Ovary (tissue), 9 donors: Measurements from ENCODE around the gene PKM. TPM values are rescaled to one million over a fixed set of nuclear protein-coding genes. Genes with fewer than 3 reads are reported as not detected.

Experiments
- DNase-seq, 5 donors: peaks; one replicate each; pipeline ENCODE4 v3.0.0-alpha.2; 2019 to 2020
- H3K27ac ChIP-seq, 2 donors: fragments of 200-600 bp; one replicate each; pipeline versions ENCODE4 v1.5.1 to v1.8.0; 2019 to 2022
- H3K27me3 ChIP-seq: fragments of 200-600 bp; one replicate; pipeline ENCODE4 v1.8.0; 2022
- H3K36me3 ChIP-seq: fragments of 200-600 bp; sonication (generic); one replicate; pipeline ENCODE4 v1.5.1; 2019
- H3K4me1 ChIP-seq: one replicate; pipeline ENCODE4 v1.8.1; 2013; ENCODE audit warnings: mild to moderate bottlenecking, moderate library complexity; ENCODE audit not compliant: insufficient read depth
- H3K4me3 ChIP-seq: fragments of 200-600 bp; sonication (generic); one replicate; pipeline ENCODE4 v1.5.1; 2017
- H3K9me3 ChIP-seq, 2 donors: fragments of 200-600 bp in 1 of 2; sonication (generic) in 1 of 2; one replicate each; pipeline versions ENCODE4 v1.5.1 to v1.8.1; 2013 to 2019; ENCODE audit warnings: mild to moderate bottlenecking in 1 of 2, moderate library complexity in 1 of 2
- CTCF ChIP-seq, 3 donors: fragments of 450-650 bp in 2 of 3; fragments of 200-600 bp in 1 of 3; IDR thresholded peaks; one replicate each; pipeline versions ENCODE4 v1.5.1 to v1.8.0; 2016 to 2022; ENCODE audit warnings: antibody characterized with exemption in 3 of 3, mild to moderate bottlenecking in 1 of 3
- EP300 ChIP-seq: sonication (generic); formaldehyde crosslinking; IDR thresholded peaks from one replicate; pipeline ENCODE4 v1.6.1; 2017; ENCODE audit warnings: antibody characterized with exemption
- POLR2A ChIP-seq: fragments of 450-650 bp; IDR thresholded peaks from one replicate; pipeline ENCODE4 v1.6.1; 2017; ENCODE audit warnings: antibody characterized with exemption, mild to moderate bottlenecking, moderate library complexity
- WGBS, 3 donors: extraction: QIAGEN DNeasy Blood & Tissue Kit in 1 of 3; methylation state at CpG; one replicate each; pipeline versions ENCODE4 v1.1.5 to v1.1.7; 2013 to 2017; 5-methylcytosine and 5-hydroxymethylcytosine counted together
- intact Hi-C, 4 donors: fragments of 100-400 bp; cut with DNase I; formaldehyde crosslinking; loops; one replicate each; pipeline versions ENCODE4 v1.11.0 to v1.15.1; 2022 to 2023
- polyA plus RNA-seq, 2 donors: library from polyadenylated mRNA; stranded (reverse); fragments of 200-250 nt in 1 of 2; fragments of 350-450 nt in 1 of 2; fragmentation: Illumina TruSeq in 1 of 2; extraction: RNeasy Lipid Tissue Mini Kit (QIAGEN cat#74804) in 1 of 2; gene quantifications; one replicate each; pipeline ENCODE4 v1.2.3, GENCODE V29; 2013 to 2014
- total RNA-seq, 7 donors: library from RNA; depleted of rRNA in 2 of 7; stranded (reverse); fragments of >200 nt in 2 of 7; fragmentation: NEBNext Ultra II Directional in 3 of 7; extraction: Animal tissue kit (Norgen Biotek cat#: 25700) in 3 of 7; gene quantifications; one replicate each; pipeline versions ENCODE4 v1.1.0 to v1.2.4, GENCODE V29; 2016 to 2023
- donor health status: DM: no; HTN: no; CAD: no; lungs with moderate emphysema.
- donor health status: DM: no; HTN: no; CAD: no.
- donor health status: Bipolar disorder and iron deficiency.
- donor health status: DM: yes; HTN: yes; CAD: no.
- donor health status: DM: no; HTN: no; CAD: no.
- donor health status: DM: yes; HTN: yes; CAD: no.

The PKM gene
- total and polyA plus RNA-seq, 9 donors = 128 to 692 (median 291) TPM

- Histone ChIP-seq H3K9me3 (no peaks in the 10 kb centered on the region), H3K4me3 (no peak overlapping the region), H3K27ac (no peak overlapping the region), H3K36me3 (no peaks in the 10 kb centered on the region), H3K27me3 (no peaks in the 10 kb centered on the region), H3K4me1 (peaks cover 4% of the 10 kb centered on the region)
- intact Hi-C loops = loop anchor here in 1 of 4 donors (2.0 kb wide), 1 partner anchor 410 kb away; no protein-coding TSS in a partner anchor
- DNase-seq = no peak
- TF ChIP-seq EP300 (no peak), POLR2A (no peak), CTCF (IDR thresholded peaks at IDR 0.05) (no peak)
- WGBS, 3 donors = 81 to 97% (median 97%) methylated on average over 7 of the region's 7 CpGs
These were observed 76.7 kb downstream of the PKM start for GRCh38 chr15:72154316-72154715.

- intact Hi-C loops = no loop called here
- peaks cover 4% of the 10 kb centered on the region for H3K4me1 ChIP-seq
- DNase-seq = no peak
- 65 to 77% (median 77%) methylated on average over 5 of the region's 5 CpGs for WGBS, 3 donors
- TF ChIP-seq EP300 (no peak), CTCF (IDR thresholded peaks at IDR 0.05) (no peak), POLR2A (no peak)
- no peaks in the 10 kb centered on the region for H3K27me3 ChIP-seq
- H3K27ac ChIP-seq = no peak overlapping the region
- no peaks in the 10 kb centered on the region for H3K36me3 ChIP-seq
- H3K9me3 ChIP-seq = no peaks in the 10 kb centered on the region
- no peak overlapping the region for H3K4me3 ChIP-seq
These were observed 77.6 kb downstream of the PKM start for GRCh38 chr15:72153269-72154000.

Other genes starting within 250 kb of the PKM start
- gene MYO9A, start 113.0 kb downstream of the PKM start, total RNA-seq = 10 to 100 TPM; 38.0 to 71.6 (median 58.8) TPM
- gene MYO9A, start 113.0 kb downstream of the PKM start, polyA plus RNA-seq = 10 to 100 TPM in 1 of 2 donors, 1 to 10 TPM in 1; 8.1 to 18.2 TPM
- 1 to 10 TPM in 6 of 7 donors, under 1 TPM in 1; 0.72 to 5.4 (median 3.2) TPM for gene SENP8, start 112.8 kb downstream of the PKM start, total RNA-seq
- gene SENP8, start 112.8 kb downstream of the PKM start, polyA plus RNA-seq = 1 to 10 TPM; 1.7 to 4.4 TPM
- 1 to 10 TPM in 5 of 7 donors, under 1 TPM in 2; 0.18 to 8.5 (median 1.6) TPM for gene GRAMD2A, start 33.4 kb downstream of the PKM start, total RNA-seq
- under 1 TPM; 0.08 to 0.45 TPM for gene GRAMD2A, start 33.4 kb downstream of the PKM start, polyA plus RNA-seq
- gene PARP6, start 41.4 kb upstream of the PKM start, total RNA-seq = 10 to 100 TPM; 44.5 to 97.4 (median 70.0) TPM
- gene PARP6, start 41.4 kb upstream of the PKM start, polyA plus RNA-seq = 10 to 100 TPM; 51.5 to 73.3 TPM
- 1 to 10 TPM; 3.4 to 8.5 (median 4.7) TPM for gene CELF6, start 89.0 kb upstream of the PKM start, total RNA-seq
- 1 to 10 TPM; 3.2 to 7.1 TPM for gene CELF6, start 89.0 kb upstream of the PKM start, polyA plus RNA-seq
- gene HEXA, start 144.8 kb upstream of the PKM start, total RNA-seq = 100 to 1,000 TPM in 1 of 7 donors, 10 to 100 TPM in 6; 42.4 to 122 (median 71.0) TPM
- 100 to 1,000 TPM in 1 of 2 donors, 10 to 100 TPM in 1; 77.7 to 166 TPM for gene HEXA, start 144.8 kb upstream of the PKM start, polyA plus RNA-seq
- gene TMEM202, start 167.1 kb upstream of the PKM start, total RNA-seq = not detected
- not detected for gene TMEM202, start 167.1 kb upstream of the PKM start, polyA plus RNA-seq
- 100 to 1,000 TPM in 5 of 7 donors, 10 to 100 TPM in 2; 47.9 to 211 (median 171) TPM for gene ARIH1, start 243.1 kb upstream of the PKM start, total RNA-seq
- 10 to 100 TPM; 33.1 to 91.2 TPM for gene ARIH1, start 243.1 kb upstream of the PKM start, polyA plus RNA-seq